K562 (cell line): ENCODE measurements around the gene PTPRG. TPM values are rescaled to one million over a fixed set of nuclear protein-coding genes. Genes with fewer than 3 reads are reported as not detected.

Experiments
- DACH1 ChIP-seq: fragments of 450-650 bp; IDR thresholded peaks from 2 replicates; pipeline ENCODE4 v1.6.1; 2018; ENCODE audit not compliant: partially characterized antibody
- DIDO1 ChIP-seq: fragments of 450-650 bp; IDR thresholded peaks from 2 replicates; pipeline ENCODE4 v1.6.1; 2016; ENCODE audit warnings: low read depth, missing biosample characterization, missing genetic modification characterization
- JUND ChIP-seq, 2 experiments: IDR thresholded peaks; 2 replicates in 1 of 2; 3 replicates in 1 of 2; pipeline ENCODE4 v1.6.1; 2011; ENCODE audit warnings: borderline replicate concordance in 2 of 2, low read depth in 2 of 2, low read length in 2 of 2, improper control_type of control experiment in 1 of 2, missing biosample characterization in 1 of 2, missing genetic modification characterization in 1 of 2, missing genetic modification reagents in 1 of 2
- MEIS2 ChIP-seq: fragments of 450-650 bp; IDR thresholded peaks from 2 replicates; pipeline ENCODE4 v1.6.1; 2014; ENCODE audit warnings: mild to moderate bottlenecking; ENCODE audit not compliant: partially characterized antibody
- MLLT1 ChIP-seq, 2 experiments: fragments of 450-650 bp; IDR thresholded peaks; 2 replicates each; pipeline ENCODE4 v1.6.1; 2016
- NFIC ChIP-seq: fragments of 450-650 bp; IDR thresholded peaks from 2 replicates; pipeline ENCODE4 v1.6.1; 2017; ENCODE audit warnings: mild to moderate bottlenecking, inconsistent platforms
- SP2 ChIP-seq: IDR thresholded peaks from 2 replicates; pipeline ENCODE4 v1.6.1; 2011; ENCODE audit warnings: mild to moderate bottlenecking, low read depth, low read length, moderate library complexity; ENCODE audit not compliant: poor library complexity, severe bottlenecking; ENCODE audit errors: extremely low read depth
- ZBTB2 ChIP-seq: fragments of 450-650 bp; IDR thresholded peaks from 2 replicates; pipeline ENCODE4 v1.6.1; 2016; ENCODE audit warnings: antibody characterized with exemption
- ZNF644 ChIP-seq: fragments of 200-800 bp; sonication (Bioruptor generic); IDR thresholded peaks from 2 replicates; pipeline ENCODE4 v1.6.1; 2016; ENCODE audit warnings: low read depth, missing genetic modification characterization, missing compliant biosample characterization
- ZNF696 ChIP-seq: fragments of 250-450 bp; sonication (Bioruptor Pico); conservative IDR thresholded peaks from 2 replicates; pipeline ENCODE4 v1.4.0; 2020; ENCODE audit warnings: mild to moderate bottlenecking, moderate library complexity
- polyA plus RNA-seq, 8 experiments: library from polyadenylated mRNA; depleted of rRNA in 4 of 8; stranded (reverse) in 5 of 8; unstranded in 3 of 8; fragments of >200 nt; fragmentation: Nextera tagmentation in 2 of 8; fragmentation: Illumina TruSeq in 1 of 8; extraction: Ambion mirVana in 2 of 8; extraction: Trizol in 1 of 8; gene quantifications; 2 replicates each; pipeline versions ENCODE4 v1.2.1 to v1.2.3, GENCODE V29; 2011 to 2014; ENCODE audit warnings: inconsistent platforms in 1 of 8, missing spikeins in 1 of 8
- total RNA-seq, 7 experiments: library from RNA; depleted of rRNA in 6 of 7; stranded (reverse); fragments of >200 nt in 6 of 7; fragmentation: Illumina TruSeq in 2 of 7; extraction: Trizol in 2 of 7; gene quantifications; 2 replicates each; pipeline versions ENCODE4 v1.2.1 to v1.2.3, GENCODE V29; 2011 to 2021; ENCODE audit warnings: low replicate concordance in 1 of 7

The PTPRG gene
- total and polyA plus RNA-seq, 9 of the 15 experiments (the other 6 are each of a cell fraction or from before 2014, with no cell fraction given): 0.16 TPM; not detected in 8

GRCh38 chr3:61894988-61895935 is 333.9 kb downstream of the PTPRG start (continued):
- TF ChIP-seq JUND (IDR thresholded peaks at IDR 0.05; ENCODE audit: borderline replicate concordance, low read depth, low read length): 0 out of 2 replicates have a peak, but pooled peaks have one; percentile 17
- TF ChIP-seq JUND (tag; IDR thresholded peaks at IDR 0.05; ENCODE audit: borderline replicate concordance, low read depth, low read length): no peak
- no peak for TF ChIP-seq ZNF644 (tag)
- peak; percentile 65 for TF ChIP-seq NFIC
- no peak for TF ChIP-seq DIDO1 (tag)
- TF ChIP-seq MEIS2: peak; percentile 59
- TF ChIP-seq DACH1: no peak
- TF ChIP-seq SP2: no peak
- no peak for TF ChIP-seq ZBTB2
- no peak for TF ChIP-seq ZNF696
- no peak for TF ChIP-seq MLLT1 (IDR thresholded peaks at IDR 0.05)
- TF ChIP-seq, all 486 proteins: peak for 4
